ENCODE measurements around the gene ZNF8. TPM values are rescaled to one million over a fixed set of nuclear protein-coding genes. Genes with fewer than 3 reads are reported as not detected.
"Not testable (repeated sequence)": the region's sequence is repeated elsewhere in the genome, so short reads cannot be mapped to it uniquely, and the experiment has no call there.

ZNF8 gene
- total and polyA plus RNA-seq, 11 donors, result 2.6 to 7.8 (median 5.2) TPM

DNA sequence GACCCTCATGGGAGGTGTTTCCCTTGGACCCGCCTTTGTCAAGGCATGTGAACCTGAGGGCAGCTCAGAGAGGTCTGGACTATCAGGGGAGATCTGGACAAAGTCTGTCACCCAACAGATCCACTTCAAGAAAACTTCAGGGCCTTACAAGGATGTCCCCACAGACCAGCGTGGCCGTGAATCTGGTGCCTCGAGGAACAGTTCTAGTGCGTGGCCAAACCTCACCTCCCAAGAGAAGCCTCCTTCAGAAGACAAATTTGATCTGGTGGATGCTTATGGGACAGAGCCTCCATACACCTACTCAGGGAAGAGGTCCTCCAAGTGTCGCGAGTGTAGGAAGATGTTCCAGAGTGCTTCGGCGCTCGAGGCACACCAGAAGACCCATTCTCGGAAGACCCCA is 59.6 kb downstream of the ZNF8 start:
- Histone ChIP-seq H3K9me3 (no peaks in the 10 kb centered on the region), H3K27ac (no peak overlapping the region), H3K4me3 (no peak overlapping the region), H3K4me1 (no peaks in the 10 kb centered on the region), H3K27me3 (no peaks in the 10 kb centered on the region), H3K36me3 (peaks cover 0 to 51% (median 36%) of the 10 kb centered on the region in 9 donors)
- DNase-seq (no peak), ATAC-seq (no peak)
- 97 to 98% (median 98%) methylated on average over 10 to 11 of the region's 11 CpGs for WGBS, 4 donors
- no peak for TF ChIP-seq POLR2A (IDR thresholded peaks at IDR 0.05)
- TF ChIP-seq, protein P1, sequence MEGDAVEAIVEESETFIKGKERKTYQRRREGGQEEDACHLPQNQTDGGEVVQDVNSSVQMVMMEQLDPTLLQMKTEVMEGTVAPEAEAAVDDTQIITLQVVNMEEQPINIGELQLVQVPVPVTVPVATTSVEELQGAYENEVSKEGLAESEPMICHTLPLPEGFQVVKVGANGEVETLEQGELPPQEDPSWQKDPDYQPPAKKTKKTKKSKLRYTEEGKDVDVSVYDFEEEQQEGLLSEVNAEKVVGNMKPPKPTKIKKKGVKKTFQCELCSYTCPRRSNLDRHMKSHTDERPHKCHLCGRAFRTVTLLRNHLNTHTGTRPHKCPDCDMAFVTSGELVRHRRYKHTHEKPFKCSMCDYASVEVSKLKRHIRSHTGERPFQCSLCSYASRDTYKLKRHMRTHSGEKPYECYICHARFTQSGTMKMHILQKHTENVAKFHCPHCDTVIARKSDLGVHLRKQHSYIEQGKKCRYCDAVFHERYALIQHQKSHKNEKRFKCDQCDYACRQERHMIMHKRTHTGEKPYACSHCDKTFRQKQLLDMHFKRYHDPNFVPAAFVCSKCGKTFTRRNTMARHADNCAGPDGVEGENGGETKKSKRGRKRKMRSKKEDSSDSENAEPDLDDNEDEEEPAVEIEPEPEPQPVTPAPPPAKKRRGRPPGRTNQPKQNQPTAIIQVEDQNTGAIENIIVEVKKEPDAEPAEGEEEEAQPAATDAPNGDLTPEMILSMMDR (IDR thresholded peaks at IDR 0.05), result no peak
- intact Hi-C loops (cut with DNase I), result no loop called here

- WGBS, 4 donors, result 78 to 83% (median 80%) methylated on average over 28 to 30 of the region's 30 CpGs
- H3K4me3 ChIP-seq, result no peak overlapping the region
- H3K27ac ChIP-seq, result no peak overlapping the region
- intact Hi-C loops (cut with DNase I), result no loop called here
- H3K27me3 ChIP-seq, result no peaks in the 10 kb centered on the region
- no peak for DNase-seq
- H3K36me3 ChIP-seq, result peaks cover 0 to 51% (median 36%) of the 10 kb centered on the region in 9 donors
- H3K9me3 ChIP-seq, result no peaks in the 10 kb centered on the region
- TF ChIP-seq, protein P1 (IDR thresholded peaks at IDR 0.05), result peak in 1 of 12 donors; percentile 5
- no peak for TF ChIP-seq POLR2A (IDR thresholded peaks at IDR 0.05)
- no peak for ATAC-seq
- no peaks in the 10 kb centered on the region for H3K4me1 ChIP-seq
Observed at GRCh38 chr19:58338825-58339558, 60.2 kb downstream of the ZNF8 start.

DNA sequence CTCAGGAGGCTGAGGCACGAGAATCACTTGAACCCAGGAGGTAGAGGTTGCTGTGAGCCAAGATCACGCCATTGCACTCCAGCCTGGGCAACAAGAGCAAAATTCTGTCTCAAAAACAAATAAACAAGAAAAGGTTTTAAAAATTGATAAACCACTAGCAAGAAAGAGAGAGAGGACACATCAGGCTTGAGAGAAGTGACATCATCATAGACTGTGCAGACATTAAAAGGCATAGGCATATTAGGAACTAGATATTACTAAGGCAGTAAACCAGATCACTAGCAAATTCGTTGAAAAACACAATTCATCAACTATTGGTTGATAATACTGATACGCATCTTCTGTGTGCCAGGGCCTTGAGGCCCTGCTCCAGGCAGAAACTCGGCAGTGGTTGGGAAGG is 66.8 kb downstream of the ZNF8 start:
- Histone ChIP-seq H3K9me3 (no peaks in the 10 kb centered on the region), H3K27ac (no peak overlapping the region), H3K27me3 (peaks cover 8 to 47% (median 31%) of the 10 kb centered on the region in 9 donors), H3K4me3 (no peak overlapping the region), H3K4me1 (peaks cover 0 to 19% (median 7%) of the 10 kb centered on the region in 12 donors), H3K36me3 (peaks cover 0 to 8% (median 0%) of the 10 kb centered on the region in 9 donors)
- intact Hi-C loops (cut with DNase I), result no loop called here
- TF ChIP-seq, protein P1 (IDR thresholded peaks at IDR 0.05), result no peak
- TF ChIP-seq POLR2A (IDR thresholded peaks at IDR 0.05), result no peak
- DNase-seq, result no peak
- ATAC-seq, result no peak
- WGBS, 4 donors, result 73 to 79% (median 78%) methylated on average over 5 of the region's 5 CpGs

- peaks cover 0 to 21% (median 11%) of the 10 kb centered on the region in 12 donors for H3K4me1 ChIP-seq
- WGBS, 4 donors, result 1 to 12% (median 3%) methylated on average over 24 to 82 of the region's 82 CpGs
- no peaks in the 10 kb centered on the region for H3K9me3 ChIP-seq
- peak overlapping the region; percentile 36 to 81 (median 54) for H3K4me3 ChIP-seq
- H3K36me3 ChIP-seq, result no peaks in the 10 kb centered on the region
- ATAC-seq (peak; percentile 52 to 92 (median 92)), DNase-seq (peak; percentile 44 to 90 (median 60))
- TF ChIP-seq, protein P1 (IDR thresholded peaks at IDR 0.05), result no peak
- peak in 1 of 2 donors; percentile 36 for TF ChIP-seq POLR2A (IDR thresholded peaks at IDR 0.05)
- intact Hi-C loops (cut with DNase I), result no loop called here
- peaks cover 14 to 64% (median 40%) of the 10 kb centered on the region in 9 donors for H3K27me3 ChIP-seq
- H3K27ac ChIP-seq, result peak overlapping the region; percentile 7 to 79 (median 58)
Observed at GRCh38 chr19:58346961-58347929, 68.5 kb downstream of the ZNF8 start.

GRCh38 chr19:58348080-58348479 is 69.3 kb downstream of the ZNF8 start:
- DNase-seq; intact Hi-C loops (cut with DNase I); H3K9me3 ChIP-seq; H3K36me3 ChIP-seq; ATAC-seq: not testable (repeated sequence)
- peaks cover 14 to 72% (median 40%) of the 10 kb centered on the region in 9 donors for H3K27me3 ChIP-seq
- peak overlapping the region in 3 of 12 donors; percentile 65 to 76 (median 71) for H3K27ac ChIP-seq
- peak overlapping the region; percentile 24 to 81 (median 54) for H3K4me3 ChIP-seq
- 25 to 35% (median 31%) methylated on average over 12 of the region's 12 CpGs for WGBS, 4 donors
- H3K4me1 ChIP-seq, result peaks cover 0 to 21% (median 11%) of the 10 kb centered on the region in 12 donors

Data from heart left ventricle (tissue), 16 donors.